Measurements from ENCODE around the gene CDH4. TPM values are rescaled to one million over a fixed set of nuclear protein-coding genes. Genes with fewer than 3 reads are reported as not detected.

Gene CDH4
- total RNA-seq, 1 donor from 2014 or later, result under 0.01 TPM

DNA sequence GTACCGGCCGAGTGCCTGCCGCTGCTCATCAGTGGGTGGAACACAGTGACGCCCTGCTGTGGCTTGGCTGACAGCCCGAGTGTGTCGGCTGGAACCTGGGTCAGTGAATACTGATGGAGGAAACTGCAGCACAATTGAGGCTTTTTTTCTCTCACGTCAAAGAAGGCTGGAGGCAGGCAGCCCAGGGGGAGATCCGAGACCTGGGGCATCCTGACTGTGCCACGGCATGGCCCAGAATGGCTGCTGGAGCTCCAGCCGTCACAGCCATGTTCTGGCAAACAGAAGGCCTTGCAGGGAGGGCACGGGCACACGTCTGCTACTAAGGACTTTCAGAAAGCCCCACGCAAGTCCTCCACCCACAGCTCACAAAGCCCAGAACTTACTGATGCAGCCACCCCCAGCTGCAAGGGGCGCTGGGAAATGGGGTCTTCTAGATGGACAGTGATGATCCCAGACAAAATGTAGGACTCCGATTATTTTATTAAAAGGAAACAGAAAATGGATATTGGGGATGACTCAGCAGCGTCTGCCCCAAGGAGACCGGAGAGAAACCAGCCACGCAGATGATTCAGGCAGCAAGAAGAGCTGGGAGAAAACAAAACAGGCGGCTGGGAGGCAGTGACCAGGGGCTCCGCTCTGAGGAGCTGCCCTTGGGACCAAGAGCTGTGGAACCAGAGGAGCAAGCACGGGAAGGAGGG, 673.6 kb downstream of the CDH4 start:
- DNase-seq (ENCODE audit: low read depth in 2 of 2), result no peak

DNA sequence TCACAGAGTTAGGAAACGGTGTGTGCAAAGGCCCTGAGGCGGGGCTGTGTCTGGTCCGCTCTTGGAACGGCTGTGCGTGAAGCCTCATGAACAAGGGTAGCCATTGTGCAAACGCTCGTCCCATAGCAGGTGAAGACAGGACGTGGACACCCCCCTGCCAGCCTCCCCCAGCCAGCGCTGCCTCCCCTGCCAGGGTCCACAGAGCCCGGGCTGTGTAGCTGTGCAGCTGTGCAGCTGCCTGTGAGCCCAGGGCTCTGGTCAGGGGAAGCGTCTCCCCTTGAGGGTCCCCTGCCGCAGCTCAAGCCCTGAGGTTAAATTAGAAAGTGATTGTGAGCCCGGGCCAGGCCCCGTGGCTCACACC, 674.2 kb downstream of the CDH4 start:
- no peak for DNase-seq (ENCODE audit: low read depth in 2 of 2)

DNA sequence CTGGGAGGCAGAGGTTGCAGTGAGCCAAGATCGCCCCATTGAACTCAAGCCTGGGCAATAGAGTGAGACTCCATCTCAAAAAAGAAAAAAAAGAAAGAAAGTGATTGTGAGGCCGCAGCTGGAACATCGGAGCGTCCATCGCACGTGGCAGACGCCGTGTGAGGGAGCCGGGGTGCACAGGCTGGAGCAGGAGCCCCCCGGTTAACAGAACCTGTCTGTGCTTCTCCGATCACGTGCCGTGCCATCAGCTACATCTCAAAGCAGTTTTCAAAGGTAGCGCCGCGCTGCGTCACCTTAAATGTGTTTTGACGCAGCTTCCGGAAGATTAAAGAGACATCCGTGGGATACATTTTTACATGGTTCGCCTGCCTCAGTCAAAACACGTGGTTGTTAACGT, 674.7 kb downstream of the CDH4 start:
- no peak for DNase-seq (ENCODE audit: low read depth in 2 of 2)

DNA sequence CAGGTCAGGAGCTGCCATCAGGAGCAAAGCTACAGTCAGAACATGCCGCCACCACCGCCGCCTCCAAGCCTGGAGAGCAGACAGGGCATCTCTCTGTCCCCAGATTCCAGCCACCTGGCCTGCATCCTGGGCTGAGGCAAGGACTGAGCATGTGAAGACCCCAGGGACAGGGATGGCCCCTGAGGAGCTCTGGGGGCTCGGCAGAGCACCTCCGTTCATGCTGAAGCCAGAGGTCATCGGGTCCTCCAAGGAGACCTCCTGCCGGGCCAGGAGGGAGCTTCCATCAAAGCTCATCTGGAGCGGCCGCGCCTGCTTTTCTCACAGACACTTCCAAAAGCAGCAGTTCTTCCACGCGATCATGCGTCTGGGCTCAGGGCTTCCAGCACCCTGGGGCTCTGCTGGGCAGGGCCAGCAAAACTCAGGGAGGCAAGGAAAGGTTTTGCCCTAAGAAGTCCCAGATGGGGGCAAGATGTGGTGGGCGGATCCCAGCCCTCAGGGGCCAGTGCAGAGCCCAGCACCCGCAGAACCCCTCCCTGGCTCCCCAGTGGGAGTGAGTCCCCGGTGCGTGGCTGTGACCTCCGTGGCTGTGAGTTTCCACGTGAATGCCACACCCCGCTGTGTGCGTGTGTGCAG, 675.2 kb downstream of the CDH4 start:
- no peak for DNase-seq (ENCODE audit: low read depth in 2 of 2)

DNA sequence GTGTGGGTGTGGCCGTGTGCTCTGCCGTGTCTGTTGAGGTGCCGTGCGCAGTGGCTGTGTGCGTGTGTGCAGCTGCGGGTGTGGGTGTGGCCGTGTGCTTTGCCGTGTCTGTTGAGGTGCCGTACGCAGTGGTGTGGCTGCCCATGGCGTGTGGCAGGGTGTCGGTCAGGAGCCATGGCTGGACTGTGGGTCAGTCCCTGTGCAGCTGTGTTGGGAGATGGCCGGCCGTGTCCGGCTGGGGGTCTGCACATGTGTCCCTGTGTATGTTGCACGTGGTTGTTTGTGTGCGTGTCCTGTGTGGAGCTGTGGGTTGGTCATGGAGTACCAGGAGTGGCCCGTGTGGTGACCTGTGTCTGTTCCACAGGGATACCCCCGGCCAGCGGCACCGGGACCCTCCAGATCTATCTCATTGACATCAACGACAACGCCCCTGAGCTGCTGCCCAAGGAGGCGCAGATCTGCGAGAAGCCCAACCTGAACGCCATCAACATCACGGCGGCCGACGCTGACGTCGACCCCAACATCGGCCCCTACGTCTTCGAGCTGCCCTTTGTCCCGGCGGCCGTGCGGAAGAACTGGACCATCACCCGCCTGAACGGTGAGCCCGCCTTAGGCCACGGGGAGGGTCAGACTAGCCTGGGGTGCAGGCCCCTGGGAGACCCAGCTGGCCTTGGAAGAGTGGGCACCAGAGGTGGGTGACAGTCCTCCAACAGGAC, 675.9 kb downstream of the CDH4 start:
- no peak for DNase-seq (ENCODE audit: low read depth in 2 of 2)

DNA sequence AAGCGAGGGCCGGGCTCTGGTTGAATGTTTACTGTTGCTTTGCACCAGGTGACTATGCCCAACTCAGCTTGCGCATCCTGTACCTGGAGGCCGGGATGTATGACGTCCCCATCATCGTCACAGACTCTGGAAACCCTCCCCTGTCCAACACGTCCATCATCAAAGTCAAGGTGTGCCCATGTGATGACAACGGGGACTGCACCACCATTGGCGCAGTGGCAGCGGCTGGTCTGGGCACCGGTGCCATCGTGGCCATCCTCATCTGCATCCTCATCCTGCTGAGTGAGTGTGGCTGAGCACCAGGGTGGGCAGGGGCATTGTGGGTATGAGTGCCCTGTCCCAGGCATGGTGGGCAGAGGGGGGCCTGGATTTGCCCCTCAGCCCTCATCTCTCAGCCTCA, 677.5 kb downstream of the CDH4 start:
- DNase-seq (ENCODE audit: low read depth in 2 of 2), result no peak

DNA sequence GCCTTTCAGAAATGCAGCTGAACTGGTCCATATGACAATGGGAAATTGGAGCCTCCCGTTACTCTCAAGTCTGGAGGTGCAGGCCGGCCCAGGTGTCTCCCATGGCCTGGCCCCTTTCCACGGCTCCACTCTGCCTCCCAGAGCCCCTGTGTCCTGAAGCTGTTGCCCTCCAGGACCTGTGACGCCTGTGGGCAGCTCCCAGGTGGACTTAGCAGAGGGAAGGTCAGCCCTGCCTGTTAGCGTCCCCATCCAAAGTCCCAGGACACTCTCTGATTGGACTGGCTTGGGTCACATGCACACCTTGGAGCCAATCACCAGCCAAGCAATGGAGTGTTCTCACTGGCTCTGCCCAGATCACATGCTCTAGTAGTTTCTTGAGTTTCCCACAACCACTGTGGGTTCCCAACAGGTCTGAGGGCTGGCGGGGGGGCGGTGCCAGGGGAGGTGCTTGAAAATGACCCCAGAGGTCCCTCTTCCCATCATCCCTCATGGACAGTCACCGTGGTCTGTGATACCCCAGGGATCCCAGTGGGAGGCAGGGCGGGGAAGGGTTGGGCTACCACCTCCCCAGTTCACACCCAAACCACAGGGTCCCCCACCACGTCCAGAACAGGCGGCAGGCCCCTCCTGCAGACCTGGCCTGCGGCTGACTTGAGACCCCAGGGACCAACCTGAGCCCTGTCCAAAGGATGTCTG, 678.1 kb downstream of the CDH4 start:
- no peak for DNase-seq (ENCODE audit: low read depth in 2 of 2)

DNA sequence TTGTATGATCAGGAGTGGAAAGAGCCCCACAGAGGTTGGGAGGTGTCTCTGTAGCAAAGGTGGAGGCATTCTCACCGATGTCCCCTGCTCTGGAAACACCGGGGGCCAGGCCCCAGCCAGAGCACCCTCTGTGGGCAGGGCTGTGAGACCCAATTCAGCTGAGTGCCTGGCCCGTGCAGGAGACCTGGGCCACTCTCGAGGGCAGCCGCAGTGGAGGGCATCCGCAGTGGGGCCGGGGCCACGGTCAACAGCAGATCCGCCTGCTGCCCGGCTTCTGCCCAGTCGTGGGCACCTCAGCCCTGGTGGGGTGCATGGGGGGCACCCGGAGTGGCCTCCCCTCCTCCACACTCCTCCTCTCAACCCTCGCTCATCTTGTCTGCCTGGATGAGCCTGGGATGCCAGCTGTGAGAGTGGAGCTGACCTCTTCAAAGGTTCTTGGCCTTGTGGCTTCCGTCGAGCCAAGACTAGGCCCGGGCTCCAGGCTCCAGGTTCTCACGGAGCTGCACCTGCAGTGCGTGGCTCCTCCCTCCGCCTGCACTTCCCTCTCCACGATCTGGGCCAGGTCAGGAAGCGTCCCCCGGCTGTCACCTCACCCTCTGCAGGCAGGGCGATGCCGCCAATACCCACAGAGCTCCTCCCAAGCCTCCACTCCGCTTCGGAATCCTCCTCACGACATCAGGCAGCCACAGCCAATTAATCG, 678.9 kb downstream of the CDH4 start:
- no peak for DNase-seq (ENCODE audit: low read depth in 2 of 2)

DNA sequence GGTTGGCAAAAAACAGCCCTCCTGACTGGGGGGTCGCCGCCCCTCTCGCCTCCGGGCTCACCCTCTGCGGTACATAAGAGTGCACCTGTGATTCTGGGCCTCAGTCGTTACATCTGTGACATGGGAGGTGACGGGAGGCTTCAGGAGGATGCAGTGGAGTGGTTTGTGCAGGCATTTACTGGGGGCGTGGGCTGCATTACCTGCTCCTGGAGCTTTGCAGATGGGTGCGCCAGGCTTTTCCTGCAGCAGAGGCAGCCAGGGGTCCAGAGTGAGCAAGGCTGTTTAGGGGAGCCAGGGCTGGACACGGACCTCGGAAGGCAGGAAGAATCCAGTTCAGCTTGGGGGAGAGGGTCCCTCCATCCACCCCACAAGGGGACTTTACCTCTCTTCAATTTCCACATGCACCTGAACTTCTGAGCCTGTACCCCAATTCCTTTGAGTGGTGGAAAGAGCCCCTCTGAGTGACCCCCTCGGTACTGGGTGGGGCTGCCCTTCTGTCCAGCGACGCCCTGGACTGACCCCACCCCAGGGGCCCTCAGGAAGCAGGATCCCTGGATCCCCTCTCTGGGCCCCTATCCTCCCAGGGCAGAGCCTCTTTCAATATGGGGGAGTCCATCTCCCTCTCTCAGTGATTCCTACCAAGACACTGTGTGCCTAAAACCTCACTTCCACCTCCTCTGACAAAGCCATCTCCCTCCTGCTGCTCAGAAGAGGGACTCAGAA, 679.6 kb downstream of the CDH4 start:
- DNase-seq (ENCODE audit: low read depth in 2 of 2), result no peak

DNA sequence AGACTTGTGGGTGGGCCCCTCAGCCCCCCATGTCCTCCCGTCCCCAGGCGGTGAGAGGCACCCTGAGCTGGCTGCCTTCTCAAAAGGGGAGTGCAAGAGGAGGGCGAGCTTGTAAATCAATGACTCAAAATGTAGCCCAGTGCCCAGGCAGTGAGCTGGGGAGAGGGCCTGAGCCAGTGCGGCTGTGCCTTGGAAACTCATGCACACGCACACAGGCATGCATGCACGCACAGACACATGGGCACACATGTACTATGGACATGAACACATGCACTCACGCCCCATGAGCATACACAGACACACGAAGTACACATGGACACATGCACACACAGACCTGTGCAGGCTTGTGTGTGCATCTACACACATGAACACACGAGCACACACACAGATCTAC, 680.1 kb downstream of the CDH4 start:
- DNase-seq (ENCODE audit: low read depth in 2 of 2), result no peak

DNA sequence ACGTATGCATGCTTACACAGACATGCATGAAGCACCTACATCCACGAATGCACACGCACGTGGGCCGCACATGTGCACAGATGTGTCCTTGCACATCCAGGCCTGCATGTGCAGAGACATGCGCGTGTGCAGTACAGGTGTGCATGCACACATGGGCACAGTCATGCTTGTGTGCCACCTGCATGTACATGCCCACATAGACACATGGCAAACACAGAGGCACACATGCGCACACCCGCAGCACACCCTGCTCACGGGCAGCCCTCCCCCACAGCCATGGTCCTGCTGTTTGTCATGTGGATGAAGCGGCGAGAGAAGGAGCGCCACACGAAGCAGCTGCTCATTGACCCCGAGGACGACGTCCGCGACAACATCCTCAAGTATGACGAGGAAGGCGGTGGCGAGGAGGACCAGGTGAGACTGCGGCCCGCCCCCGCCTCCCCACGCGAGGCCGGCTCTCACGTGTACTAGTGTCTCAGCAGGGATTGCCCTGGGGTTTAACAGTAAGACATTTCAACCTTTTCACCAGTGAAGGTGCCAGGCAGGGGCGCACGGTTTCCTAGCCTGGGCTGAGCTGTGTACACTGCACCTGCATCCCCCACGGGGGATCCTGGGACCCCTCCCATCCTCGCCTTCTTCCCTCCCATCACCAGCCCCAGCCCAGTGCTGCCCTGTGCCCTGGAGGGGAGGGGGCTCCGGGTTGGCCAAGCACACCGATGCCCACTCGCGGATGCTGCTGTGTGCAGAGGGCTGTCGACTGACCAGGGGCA, 680.8 kb downstream of the CDH4 start:
- no peak for DNase-seq (ENCODE audit: low read depth in 2 of 2)

DNA sequence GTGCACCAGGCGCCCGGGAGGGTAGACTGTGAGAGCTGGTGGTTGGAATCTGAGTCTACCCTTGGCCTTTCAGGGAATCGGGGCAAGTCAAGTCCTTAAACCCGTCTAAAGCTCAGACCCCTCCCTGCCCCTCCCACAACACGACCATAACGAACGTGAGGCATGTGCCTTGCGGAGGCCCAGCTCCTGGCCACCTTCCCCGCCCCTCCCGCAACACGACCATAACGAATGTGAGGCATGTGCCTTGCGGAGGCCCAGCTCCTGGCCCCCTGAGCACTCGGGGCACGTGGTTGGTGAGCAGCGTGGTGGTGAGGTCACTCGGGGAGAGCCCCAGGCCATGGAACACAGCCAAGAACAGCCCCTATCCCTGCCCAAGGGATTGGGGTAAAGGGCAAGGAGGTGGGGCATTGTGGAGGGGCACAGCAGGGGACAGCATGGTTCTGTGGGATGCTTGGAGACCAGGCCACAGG, 681.5 kb downstream of the CDH4 start:
- DNase-seq (ENCODE audit: low read depth in 2 of 2), result no peak

DNA sequence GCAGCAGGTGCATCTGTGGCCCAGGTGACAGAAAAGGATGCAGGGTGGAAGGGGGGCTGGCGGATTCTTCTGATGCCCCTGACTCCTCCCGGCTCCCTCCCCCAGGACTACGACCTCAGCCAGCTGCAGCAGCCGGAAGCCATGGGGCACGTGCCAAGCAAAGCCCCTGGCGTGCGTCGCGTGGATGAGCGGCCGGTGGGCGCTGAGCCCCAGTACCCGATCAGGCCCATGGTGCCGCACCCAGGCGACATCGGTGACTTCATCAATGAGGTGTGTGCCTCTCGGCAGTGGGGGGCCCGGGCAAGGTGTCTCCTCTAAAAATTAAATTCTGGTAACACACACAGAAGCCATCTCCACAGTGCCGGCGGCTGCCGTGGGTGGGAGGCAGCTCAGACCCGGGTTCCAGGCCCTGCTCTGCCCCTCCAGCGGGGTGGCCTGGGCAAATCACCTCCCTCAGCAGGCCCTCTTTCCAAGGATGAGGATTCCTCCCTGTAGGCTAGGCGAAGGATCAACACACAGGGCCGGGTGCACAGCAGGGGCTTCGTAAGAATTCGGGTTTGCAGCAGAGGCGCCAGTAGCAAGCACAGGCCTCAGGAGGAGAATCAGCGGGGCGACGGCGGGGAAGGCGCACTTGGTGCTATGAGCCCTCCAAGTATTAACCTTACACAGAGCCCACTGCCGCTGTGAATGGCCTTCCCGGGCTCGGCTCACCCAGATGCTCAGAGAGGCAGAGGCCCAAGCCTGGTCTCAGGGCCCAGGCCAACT, 682.1 kb downstream of the CDH4 start:
- no peak for DNase-seq (ENCODE audit: low read depth in 2 of 2)

DNA sequence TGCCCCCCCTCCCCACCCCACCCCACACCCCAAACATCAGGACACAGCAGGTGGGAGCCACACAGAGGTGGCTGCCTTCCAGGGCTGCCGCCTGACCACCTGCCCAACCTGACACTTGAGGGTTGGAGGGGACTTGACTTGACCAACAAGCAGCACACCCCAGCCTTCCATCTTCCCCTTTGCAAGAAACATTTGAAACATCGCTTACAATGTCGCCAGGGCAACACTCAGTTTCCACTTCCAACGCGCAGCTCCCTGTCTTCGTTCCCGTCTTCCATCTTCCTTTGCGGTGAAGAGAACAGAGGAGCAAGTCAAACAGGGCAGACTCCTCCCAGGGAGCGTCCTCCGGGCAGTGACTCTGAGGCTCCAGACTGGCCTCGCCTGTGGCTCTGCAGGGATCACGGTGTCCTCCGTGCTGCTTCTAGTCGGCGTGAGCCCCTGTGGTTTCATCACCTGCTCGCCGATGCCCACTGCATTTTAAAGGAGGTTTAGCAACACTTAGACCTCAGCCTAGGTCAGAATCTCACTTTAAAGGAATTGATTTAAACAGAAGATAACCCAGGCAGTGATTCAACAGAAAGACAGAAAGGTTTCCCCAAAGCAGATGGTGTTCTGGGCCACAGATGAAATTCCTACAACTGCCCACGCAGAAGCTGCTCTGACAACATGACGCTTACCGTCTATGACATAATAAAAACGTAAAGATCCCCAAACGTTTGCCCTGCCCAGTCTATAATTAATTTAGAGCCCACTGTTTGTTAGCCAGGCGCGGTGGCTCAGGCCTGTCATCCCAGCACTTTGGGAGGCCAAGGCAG, 682.9 kb downstream of the CDH4 start:
- DNase-seq (ENCODE audit: low read depth in 2 of 2), result no peak

DNA sequence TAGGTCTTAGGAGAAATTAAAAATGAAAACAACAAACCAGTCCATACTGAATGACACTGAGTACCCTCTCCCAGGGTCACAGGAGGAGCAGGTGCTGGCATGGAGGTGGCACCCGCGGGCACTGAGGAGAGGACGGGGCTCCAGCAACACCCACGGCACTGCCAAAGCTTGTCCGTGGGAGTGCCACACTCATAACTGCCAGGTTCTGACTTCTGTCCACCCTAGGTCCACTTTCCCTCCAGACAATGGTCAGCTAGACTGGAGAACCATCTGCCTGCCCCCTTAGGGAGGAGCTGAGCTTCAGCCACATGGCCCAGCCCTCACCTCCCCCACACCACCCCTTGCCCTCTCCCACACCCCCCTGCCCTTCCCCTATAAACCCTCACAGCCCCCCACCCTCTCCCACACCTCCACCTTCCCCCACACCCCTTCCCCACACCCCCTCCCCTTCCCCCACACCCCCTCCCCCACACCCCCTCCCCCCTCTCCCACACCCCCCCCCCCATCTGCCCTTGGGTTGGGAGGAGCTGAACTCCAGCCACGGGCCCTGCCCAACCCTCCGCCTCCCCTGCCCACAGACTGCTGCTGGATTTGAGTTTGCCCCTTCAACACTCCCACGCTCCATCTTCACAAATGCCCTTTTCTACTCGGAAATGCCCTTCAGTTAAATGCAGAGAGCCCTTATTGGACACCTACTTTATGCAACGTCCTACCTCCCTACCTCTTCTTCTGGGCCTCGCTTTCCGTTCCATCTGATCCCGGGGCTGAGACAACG, 684.1 kb downstream of the CDH4 start:
- DNase-seq (ENCODE audit: low read depth in 2 of 2), result no peak

DNA sequence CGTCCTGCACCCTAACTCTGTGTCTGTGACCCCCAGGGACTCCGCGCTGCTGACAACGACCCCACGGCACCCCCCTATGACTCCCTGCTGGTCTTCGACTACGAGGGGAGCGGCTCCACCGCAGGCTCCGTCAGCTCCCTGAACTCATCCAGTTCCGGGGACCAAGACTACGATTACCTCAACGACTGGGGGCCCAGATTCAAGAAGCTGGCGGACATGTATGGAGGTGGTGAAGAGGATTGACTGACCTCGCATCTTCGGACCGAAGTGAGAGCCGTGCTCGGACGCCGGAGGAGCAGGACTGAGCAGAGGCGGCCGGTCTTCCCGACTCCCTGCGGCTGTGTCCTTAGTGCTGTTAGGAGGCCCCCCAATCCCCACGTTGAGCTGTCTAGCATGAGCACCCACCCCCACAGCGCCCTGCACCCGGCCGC, 684.7 kb downstream of the CDH4 start:
- DNase-seq (ENCODE audit: low read depth in 2 of 2), result no peak

DNA sequence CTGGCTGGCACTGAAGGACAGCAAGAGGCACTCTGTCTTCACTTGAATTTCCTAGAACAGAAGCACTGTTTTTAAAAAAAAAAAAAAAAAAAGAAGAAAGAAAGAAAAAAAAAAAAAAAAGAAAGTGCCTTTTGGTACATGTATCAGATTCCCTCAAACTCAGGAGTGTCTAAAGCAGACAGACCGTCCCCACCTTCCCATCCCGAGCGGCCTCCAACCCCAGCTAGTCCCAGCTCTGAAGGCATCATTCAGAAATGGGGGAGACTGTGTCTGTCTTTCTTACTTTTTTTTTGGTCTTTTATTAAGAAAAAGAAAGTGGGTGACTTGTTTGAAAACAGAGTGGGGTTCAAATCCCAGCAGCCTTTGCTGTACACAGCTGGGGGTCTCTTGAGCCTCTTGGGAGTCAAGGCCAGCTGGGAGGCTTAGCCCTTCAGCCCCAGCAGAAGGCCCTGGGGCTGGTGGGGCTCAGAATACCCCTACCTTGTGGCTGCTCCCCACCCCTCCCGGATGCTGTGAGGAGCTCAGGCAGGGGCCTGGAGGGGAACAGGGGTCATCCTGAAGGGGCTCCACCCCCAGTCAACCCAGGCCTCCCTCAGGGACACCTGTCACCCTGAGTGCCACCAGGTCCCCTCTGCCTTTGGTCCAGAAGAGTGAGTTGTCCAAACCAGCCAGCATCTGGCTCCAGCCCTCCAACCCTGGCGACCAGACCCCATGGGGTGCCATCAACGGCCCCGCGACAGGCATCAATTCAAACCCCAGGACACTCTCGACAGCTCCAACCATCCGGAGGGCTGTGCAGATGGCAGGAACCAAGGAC, 685.3 kb downstream of the CDH4 start:
- no peak for DNase-seq (ENCODE audit: low read depth in 2 of 2)
